HG03280 (cell line): Measurements from ENCODE around the gene SLC23A3.

Source experiments
- ATAC-seq: cut with Tn5 transposase; IDR thresholded peaks from one replicate; pipeline ENCODE4 v1.9.1; 2021; ENCODE audit warnings: mild to moderate bottlenecking, moderate library complexity; ENCODE audit not compliant: unreplicated experiment

Gene SLC23A3

DNA sequence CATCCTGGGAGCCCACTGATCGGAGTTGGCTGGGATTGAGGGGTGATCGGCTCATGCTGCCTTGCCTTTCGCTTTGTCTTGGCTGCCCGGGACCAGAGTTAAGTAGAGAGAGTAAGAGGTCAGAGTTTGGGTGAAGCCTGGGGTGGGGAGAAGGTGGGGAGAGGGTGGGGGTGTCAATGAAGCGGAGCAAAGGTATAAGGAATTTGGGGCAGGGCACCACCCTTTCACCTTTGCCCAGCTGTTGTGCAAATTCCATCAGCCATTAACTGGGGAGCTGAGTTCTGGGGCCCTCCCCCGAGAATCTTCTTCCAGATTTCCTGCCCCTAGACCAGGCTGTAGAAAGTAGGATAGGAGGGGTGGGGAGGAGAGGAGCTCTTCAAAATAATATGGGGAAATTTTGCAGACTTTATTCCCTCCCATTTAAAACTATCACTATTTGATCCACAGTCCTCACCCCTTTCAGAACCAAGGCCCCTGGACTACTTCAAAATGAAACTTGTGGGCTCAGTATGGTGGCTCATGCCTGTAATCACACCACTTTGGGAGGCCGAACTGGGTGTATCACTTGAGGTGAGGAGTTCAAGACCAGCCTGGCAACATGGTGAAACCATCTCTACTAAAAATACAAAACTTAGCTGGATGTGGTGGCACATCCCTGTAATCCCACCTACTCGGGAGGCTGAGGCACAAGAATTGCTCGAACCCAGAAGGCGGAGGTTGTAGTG lies at the start of gene SLC23A3:
Gene SLC23A3 (minus strand): TSS at position 100 of the 725 bp plus-strand sequence. CDS start 45 bp downstream, at position 55.
- ATAC-seq, result no peak

DNA sequence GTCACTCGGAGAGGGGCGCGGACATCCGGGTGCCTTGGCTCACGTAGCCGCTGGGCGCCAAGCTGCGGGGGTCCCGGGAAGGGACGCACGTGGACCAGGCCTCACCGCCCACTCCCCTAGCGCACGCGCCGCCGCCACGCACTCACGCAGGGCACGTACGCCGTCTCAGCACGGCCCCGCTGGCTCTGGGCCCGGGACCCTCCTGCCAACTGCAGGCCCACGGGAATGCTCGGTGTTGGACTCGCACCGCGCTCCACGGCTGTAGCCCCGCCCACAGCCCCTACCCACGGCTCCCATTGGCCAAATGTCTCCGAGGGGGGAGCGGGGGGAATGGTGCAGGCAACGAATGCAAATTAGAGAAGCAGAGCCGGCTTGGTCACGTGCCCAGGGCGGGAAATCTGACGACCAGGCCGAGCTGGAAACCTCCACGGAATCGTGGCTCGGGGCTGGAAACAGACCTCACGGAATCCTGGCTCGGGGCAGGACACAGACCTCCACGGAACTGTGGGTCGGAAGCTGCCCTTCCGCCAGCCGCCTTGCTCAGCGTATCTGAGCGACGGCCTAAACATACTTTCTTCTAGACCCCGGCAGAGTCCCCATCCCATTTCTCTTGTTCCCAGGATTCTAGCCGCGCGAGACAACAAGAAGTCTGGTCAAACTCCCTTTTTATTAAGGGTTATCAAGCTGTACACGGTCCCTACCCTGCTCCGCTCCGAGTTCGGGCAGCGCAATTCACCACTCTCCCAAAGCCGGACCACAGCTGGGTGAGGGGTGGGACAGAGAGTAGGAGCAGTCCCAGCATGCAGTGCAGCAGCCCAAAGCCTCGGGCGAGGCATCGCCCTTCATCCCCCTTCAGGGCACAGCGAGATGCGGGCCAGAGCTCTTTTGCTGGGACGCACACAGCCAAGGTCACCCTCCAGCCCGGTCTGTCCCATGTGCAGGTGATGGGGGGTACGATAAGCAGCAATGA lies 49.2 kb upstream of the SLC23A3 start, which contains the start of gene ABCB6:
Gene ABCB6 (minus strand): TSS at position 227 of the 970 bp plus-strand sequence. CDS start 285 bp downstream, outside the sequence.
- peak; percentile 83 for ATAC-seq

DNA sequence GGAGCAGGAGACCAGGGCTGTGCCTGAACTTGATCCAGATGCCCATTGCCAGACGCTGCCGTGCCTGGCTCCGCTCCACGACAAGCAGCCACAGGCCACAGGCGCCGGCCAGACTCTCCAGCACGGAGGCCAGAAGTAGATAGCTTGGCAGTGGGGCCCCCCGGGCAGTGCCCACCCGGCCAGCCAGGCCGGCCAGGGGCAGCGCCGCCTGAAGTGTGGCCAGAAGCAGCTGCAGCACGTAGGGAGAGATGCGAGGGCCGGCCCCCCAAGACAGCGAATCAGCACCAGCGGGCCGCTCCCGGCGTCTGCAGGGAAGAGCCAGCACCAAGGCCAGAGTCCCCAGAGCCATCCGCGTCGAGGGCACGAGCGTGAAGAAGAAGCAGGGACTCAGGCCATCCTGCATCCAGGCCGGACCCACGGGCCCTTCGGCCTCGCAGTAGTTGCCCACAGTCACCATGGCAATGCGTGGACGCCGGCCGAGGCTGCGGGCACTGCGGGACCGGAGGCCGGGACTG lies 48.4 kb upstream of the SLC23A3 start:
- ATAC-seq, result peak; percentile 15

- ATAC-seq, result no peak
Observed at GRCh38 chr2:219216535-219216915, 46.7 kb upstream of the SLC23A3 start.

GRCh38 chr2:219215871-219216534 lies 46.2 kb upstream of the SLC23A3 start:
- ATAC-seq, result no peak

DNA sequence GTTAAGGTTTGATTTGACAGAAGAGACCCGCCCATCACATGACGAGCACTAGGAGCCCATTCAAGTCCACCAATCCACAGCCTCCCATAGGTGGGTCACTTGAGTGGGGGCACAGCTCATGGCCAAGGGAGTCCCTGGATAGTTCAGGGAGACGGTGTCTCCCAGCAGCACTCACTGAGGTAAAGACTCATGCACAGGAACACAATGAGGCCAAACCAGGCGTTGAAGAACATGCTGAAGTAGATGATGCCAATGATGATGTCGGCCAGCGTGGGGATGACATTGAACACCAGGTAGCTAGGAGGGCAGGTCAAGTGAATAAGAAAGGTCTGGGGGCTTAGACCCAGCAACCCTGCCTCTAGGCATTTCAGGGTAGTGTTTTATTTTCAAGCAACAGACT lies 45.0 kb upstream of the SLC23A3 start:
- ATAC-seq, result no peak

DNA sequence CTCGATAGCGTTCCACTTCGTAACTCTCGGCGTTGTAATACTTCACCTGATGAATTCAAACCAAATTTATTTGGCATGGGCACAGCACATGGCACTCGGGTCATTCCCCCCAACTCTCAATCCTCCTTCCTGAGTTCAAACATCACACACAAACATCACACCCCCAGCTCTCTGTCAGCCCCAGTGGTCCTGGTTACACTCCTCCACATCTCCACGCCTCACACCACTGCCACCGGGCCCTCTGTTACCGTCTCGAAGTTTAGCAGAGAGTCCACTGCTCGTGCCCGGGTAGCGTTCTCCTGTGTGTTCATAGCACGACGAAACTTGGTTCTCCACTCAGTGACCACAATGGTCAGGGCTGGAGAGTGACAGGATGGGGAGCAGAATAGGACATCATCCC lies 44.3 kb upstream of the SLC23A3 start:
- ATAC-seq, result no peak

GRCh38 chr2:219213486-219214071 lies 43.8 kb upstream of the SLC23A3 start:
- ATAC-seq, result no peak

- no peak for ATAC-seq
Observed at GRCh38 chr2:219213026-219213415, 43.2 kb upstream of the SLC23A3 start.

DNA sequence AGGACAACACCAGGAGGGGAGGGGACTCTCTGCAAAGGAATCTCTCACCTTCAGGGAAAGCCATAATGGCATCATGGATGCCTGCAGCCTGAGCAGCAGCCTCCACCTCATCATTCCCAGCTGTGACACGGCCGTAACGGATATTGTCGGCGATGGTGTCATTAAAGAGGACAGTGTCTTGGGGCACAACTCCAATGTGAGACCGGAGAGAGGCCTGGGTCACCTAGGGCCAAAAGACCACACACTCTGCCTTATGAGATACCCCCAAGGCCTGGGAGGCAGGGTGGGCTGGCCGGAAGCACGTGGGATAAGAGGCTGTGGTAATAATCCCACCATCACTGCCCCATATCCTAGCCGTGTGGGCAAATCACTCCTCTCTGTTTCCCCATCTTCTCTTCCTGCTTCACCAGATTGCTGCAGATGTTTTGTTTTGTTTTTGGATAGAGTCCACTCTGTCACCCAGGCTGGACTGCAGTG lies 41.1 kb upstream of the SLC23A3 start:
- ATAC-seq, result no peak

GRCh38 chr2:219210196-219210885 lies 40.5 kb upstream of the SLC23A3 start:
- ATAC-seq, result no peak

DNA sequence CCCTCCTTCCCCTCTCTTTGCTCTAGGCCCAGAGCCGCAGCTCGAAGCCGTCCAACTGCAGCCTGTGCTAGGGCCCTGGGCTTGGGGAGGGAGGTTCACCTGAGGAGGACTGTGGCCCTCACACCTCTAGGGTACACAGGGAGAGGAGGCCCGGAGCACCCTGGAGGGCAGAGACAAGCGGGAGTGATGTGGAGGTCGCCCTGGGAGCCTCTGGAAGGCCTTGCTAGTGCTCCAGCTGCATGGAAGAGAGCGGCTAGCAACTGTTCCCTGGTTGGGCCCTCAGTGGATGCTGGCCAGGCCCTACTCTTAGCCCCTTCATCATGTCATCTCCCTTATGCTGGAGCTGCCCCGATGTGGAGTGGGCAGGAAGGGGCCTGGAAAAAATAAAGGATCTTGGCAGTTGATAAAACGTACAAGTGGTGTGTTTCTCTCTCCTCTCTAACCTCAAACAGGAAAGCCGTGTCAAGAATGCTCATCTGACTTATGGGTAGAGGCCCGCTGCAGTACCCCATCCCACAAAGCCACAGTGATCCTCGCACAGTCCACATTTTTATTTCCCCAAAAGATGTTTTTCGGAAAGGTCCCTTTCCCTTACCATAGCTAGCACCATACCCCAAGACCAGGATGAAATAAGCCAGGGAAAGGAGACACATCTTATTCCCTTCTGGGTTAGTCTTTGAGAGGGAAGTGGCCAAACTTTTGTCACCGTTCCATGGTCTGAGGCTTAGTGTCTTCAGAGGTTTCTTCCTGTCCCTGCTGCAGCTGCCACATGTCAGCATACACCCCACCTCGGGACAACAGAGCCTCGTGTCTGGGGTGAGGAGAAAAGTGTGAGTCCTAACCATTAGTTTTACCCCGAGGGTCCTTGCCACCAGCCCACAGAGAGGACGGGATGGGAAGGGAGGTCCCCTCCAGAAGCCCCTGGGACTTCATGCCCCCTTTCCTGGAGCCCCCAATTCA lies 39.7 kb upstream of the SLC23A3 start:
- no peak for ATAC-seq

- no peak for ATAC-seq
Observed at GRCh38 chr2:219207884-219208740, 38.3 kb upstream of the SLC23A3 start.

- ATAC-seq, result no peak
Observed at GRCh38 chr2:219207134-219207883, 37.5 kb upstream of the SLC23A3 start.

- peak; percentile 98 for ATAC-seq
Observed at GRCh38 chr2:219206328-219207133, 36.7 kb upstream of the SLC23A3 start, which contains the start of gene ZFAND2B. TSS of gene ZFAND2B (plus strand) at chr2:219206782. CDS start at chr2:219206988, 206 bp downstream.

- no peak for ATAC-seq
Observed at GRCh38 chr2:219205981-219206327, 36.1 kb upstream of the SLC23A3 start.
